GM23338 (cell line): ENCODE results near the gene CACNA2D3. TPM values are rescaled to one million over a fixed set of nuclear protein-coding genes. Genes with fewer than 3 reads are reported as not detected.

Experiments used
- ATAC-seq: fragments of 200-7000 bp; cut with Tn5 transposase; 3 replicates; pipeline ENCODE4 v1.9.1; 2020
- DNase-seq: peaks from one replicate; pipeline ENCODE4 v3.0.0-alpha.2; 2015; ENCODE audit warnings: low spot score
- H2AFZ ChIP-seq: fragments of 200-600 bp; sonication (generic); 2 replicates; pipeline ENCODE4 v1.8.0; 2016; ENCODE audit warnings: antibody characterized with exemption, mild to moderate bottlenecking, moderate library complexity
- H3F3A ChIP-seq: fragments of 200-600 bp; sonication (generic); replicated peaks from 2 replicates; pipeline ENCODE4 v1.8.0; 2017; ENCODE audit warnings: antibody characterized with exemption, mixed run types, low read depth
- H3K27ac ChIP-seq: fragments of 200-600 bp; sonication (generic); 2 replicates; pipeline ENCODE4 v1.6.1; 2016; ENCODE audit warnings: low read depth
- H3K27me3 ChIP-seq: fragments of 200-600 bp; sonication (generic); 2 replicates; pipeline ENCODE4 v1.8.0; 2016; ENCODE audit warnings: mild to moderate bottlenecking, mixed run types, moderate library complexity; ENCODE audit not compliant: insufficient read depth
- H3K36me3 ChIP-seq: fragments of 200-600 bp; sonication (generic); 2 replicates; pipeline ENCODE4 v1.8.0; 2016; ENCODE audit warnings: mild to moderate bottlenecking; ENCODE audit not compliant: insufficient read depth
- H3K4me1 ChIP-seq: fragments of 200-600 bp; sonication (generic); 2 replicates; pipeline ENCODE4 v1.8.0; 2016; ENCODE audit warnings: mild to moderate bottlenecking, moderate library complexity; ENCODE audit not compliant: insufficient read depth
- H3K4me2 ChIP-seq: fragments of 200-600 bp; sonication (generic); 2 replicates; pipeline ENCODE4 v1.7.1; 2017; ENCODE audit warnings: mixed run types
- H3K4me3 ChIP-seq: fragments of 200-600 bp; sonication (generic); 2 replicates; pipeline ENCODE4 v1.6.1; 2016; ENCODE audit warnings: mixed run types
- H3K79me2 ChIP-seq: fragments of 200-600 bp; sonication (generic); replicated peaks from 2 replicates; pipeline ENCODE4 v1.8.0; 2017; ENCODE audit warnings: mild to moderate bottlenecking; ENCODE audit not compliant: insufficient read depth
- H3K9me2 ChIP-seq: fragments of 200-600 bp; sonication (generic); 2 replicates; pipeline ENCODE4 v1.8.0; 2017; ENCODE audit not compliant: insufficient read depth
- H4K20me1 ChIP-seq: fragments of 200-600 bp; sonication (generic); replicated peaks from 2 replicates; pipeline ENCODE4 v1.8.0; 2017; ENCODE audit warnings: mild to moderate bottlenecking; ENCODE audit not compliant: insufficient read depth
- H3K27ac Mint-ChIP-seq: 2 replicates; pipeline ENCODE4 v1.8.0; 2020; ENCODE audit warnings: inconsistent platforms, mild to moderate bottlenecking, moderate library complexity, mixed read lengths
- H3K27me3 Mint-ChIP-seq: 3 replicates; pipeline ENCODE4 v1.8.0; 2022; ENCODE audit warnings: low read depth, mild to moderate bottlenecking, moderate library complexity, mixed read lengths, inconsistent platforms; ENCODE audit not compliant: insufficient read depth, poor library complexity
- H3K36me3 Mint-ChIP-seq: 3 replicates; pipeline ENCODE4 v1.8.0; 2021; ENCODE audit warnings: low read depth, mild to moderate bottlenecking, inconsistent platforms, moderate library complexity, mixed read lengths
- H3K4me1 Mint-ChIP-seq: 3 replicates; pipeline ENCODE4 v1.8.0; 2020; ENCODE audit warnings: mild to moderate bottlenecking, inconsistent platforms, mixed read lengths
- H3K4me3 Mint-ChIP-seq: 3 replicates; pipeline ENCODE4 v1.8.0; 2021; ENCODE audit warnings: moderate library complexity, mild to moderate bottlenecking, inconsistent platforms, mixed read lengths
- H3K9me3 Mint-ChIP-seq: 3 replicates; pipeline ENCODE4 v1.8.0; 2020; ENCODE audit warnings: moderate library complexity, mild to moderate bottlenecking, inconsistent platforms, mixed read lengths
- EZH2 ChIP-seq: fragments of 200-600 bp; sonication (generic); IDR thresholded peaks from one replicate; pipeline ENCODE4 v1.8.0; 2017; ENCODE audit warnings: antibody characterized with exemption, mild to moderate bottlenecking, low read depth; ENCODE audit not compliant: unreplicated experiment
- POLR2AphosphoS5 ChIP-seq: IDR thresholded peaks from 2 replicates; pipeline ENCODE4 v1.6.1; 2016; ENCODE audit warnings: antibody characterized with exemption, low read depth
- REST ChIP-seq: IDR thresholded peaks from one replicate; pipeline ENCODE4 v1.6.1; 2018; ENCODE audit warnings: antibody characterized with exemption; ENCODE audit not compliant: unreplicated experiment
- STAT1 ChIP-seq: IDR thresholded peaks from one replicate; pipeline ENCODE4 v1.6.1; 2016; ENCODE audit warnings: antibody characterized with exemption; ENCODE audit not compliant: unreplicated experiment
- ZNF331 ChIP-seq: fragments of 250-450 bp; sonication (Bioruptor Pico); IDR thresholded peaks from 2 replicates; pipeline ENCODE4 v1.5.0; 2020; ENCODE audit warnings: low read depth, mild to moderate bottlenecking, moderate library complexity
- ZNF462 ChIP-seq: fragments of 250-450 bp; sonication (Bioruptor Pico); IDR thresholded peaks from 2 replicates; pipeline ENCODE4 v1.5.0; 2020; ENCODE audit warnings: mild to moderate bottlenecking, moderate library complexity
- polyA plus RNA-seq: library from polyadenylated mRNA; unstranded; fragments of >200 nt; fragmentation: Nextera tagmentation; extraction: Ambion mirVana; gene quantifications from 2 replicates; pipeline ENCODE4 v1.2.1, GENCODE V29; 2016
- total RNA-seq: library from RNA; depleted of rRNA; stranded (reverse); fragments of >200 nt; shearing (Covaris generic); gene quantifications from 2 replicates; pipeline ENCODE4 v1.2.3, GENCODE V29; 2014

CACNA2D3 gene
- total and polyA plus RNA-seq, 2 experiments from 2014 or later = 2.2 to 2.3 TPM

GRCh38 chr3:54125300-54125699 lies 2.9 kb downstream of the CACNA2D3 start (continued):
- no peak for TF ChIP-seq ZNF462 (CRISPR knock-in tag)
- TF ChIP-seq ZNF331 = no peak
- TF ChIP-seq POLR2AphosphoS5 = no peak
- TF ChIP-seq STAT1 = no peak

- ATAC-seq (no peak), DNase-seq (no peak)
- H3K9me2 ChIP-seq = no peaks in the 10 kb centered on the region
- no peak overlapping the region for H3K4me3 ChIP-seq
- Mint-ChIP-seq H3K27ac (no peak overlapping the region), H3K36me3 (no peaks in the 10 kb centered on the region; the same call in 2 of the 3 replicates), H3K27me3 (peaks cover 20% of the 10 kb centered on the region), H3K4me3 (no peak overlapping the region), H3K4me1 (peaks cover 25% of the 10 kb centered on the region), H3K9me3 (no peaks in the 10 kb centered on the region)
- H3K79me2 ChIP-seq = no peaks in the 10 kb centered on the region
- H3K4me1 ChIP-seq = peaks cover 28% of the 10 kb centered on the region
- no peak overlapping the region for H3K4me2 ChIP-seq
- no peaks in the 10 kb centered on the region for H3K36me3 ChIP-seq
- peaks cover 37% of the 10 kb centered on the region for H3K27me3 ChIP-seq
- H2AFZ ChIP-seq = no peak overlapping the region
- H4K20me1 ChIP-seq = no peaks in the 10 kb centered on the region
- no peak overlapping the region for H3K27ac ChIP-seq
- 0 out of 2 replicates have a peak, but pooled peaks cover 4% of the 10 kb centered on the region for H3F3A ChIP-seq
- no peak for TF ChIP-seq STAT1
- TF ChIP-seq EZH2 = no peak
- no peak for TF ChIP-seq ZNF462 (CRISPR knock-in tag)
- TF ChIP-seq REST = no peak
These were observed 4.2 kb downstream of the CACNA2D3 start for GRCh38 chr3:54126551-54126950.
